Inflammatory macrophage treated with lipopolysaccharide for 1 hour (primary cell): Measurements from ENCODE around the gene TRAK1.
A peak's percentile ranks its signal among the peaks of the same experiment; 100 is the strongest.

Experiments used
- DNase-seq, 2 donors: peaks; one replicate each; pipeline ENCODE4 v3.0.0-alpha.2; 2020 to 2022

The TRAK1 gene

GRCh38 chr3:42068303-42069088 lies 22.7 kb upstream of the TRAK1 start:
- DNase-seq = no peak

GRCh38 chr3:42070089-42070488 lies 21.1 kb upstream of the TRAK1 start:
- DNase-seq = no peak

- DNase-seq = no peak
Measured at GRCh38 chr3:42070524-42070923, 20.6 kb upstream of the TRAK1 start.

DNA sequence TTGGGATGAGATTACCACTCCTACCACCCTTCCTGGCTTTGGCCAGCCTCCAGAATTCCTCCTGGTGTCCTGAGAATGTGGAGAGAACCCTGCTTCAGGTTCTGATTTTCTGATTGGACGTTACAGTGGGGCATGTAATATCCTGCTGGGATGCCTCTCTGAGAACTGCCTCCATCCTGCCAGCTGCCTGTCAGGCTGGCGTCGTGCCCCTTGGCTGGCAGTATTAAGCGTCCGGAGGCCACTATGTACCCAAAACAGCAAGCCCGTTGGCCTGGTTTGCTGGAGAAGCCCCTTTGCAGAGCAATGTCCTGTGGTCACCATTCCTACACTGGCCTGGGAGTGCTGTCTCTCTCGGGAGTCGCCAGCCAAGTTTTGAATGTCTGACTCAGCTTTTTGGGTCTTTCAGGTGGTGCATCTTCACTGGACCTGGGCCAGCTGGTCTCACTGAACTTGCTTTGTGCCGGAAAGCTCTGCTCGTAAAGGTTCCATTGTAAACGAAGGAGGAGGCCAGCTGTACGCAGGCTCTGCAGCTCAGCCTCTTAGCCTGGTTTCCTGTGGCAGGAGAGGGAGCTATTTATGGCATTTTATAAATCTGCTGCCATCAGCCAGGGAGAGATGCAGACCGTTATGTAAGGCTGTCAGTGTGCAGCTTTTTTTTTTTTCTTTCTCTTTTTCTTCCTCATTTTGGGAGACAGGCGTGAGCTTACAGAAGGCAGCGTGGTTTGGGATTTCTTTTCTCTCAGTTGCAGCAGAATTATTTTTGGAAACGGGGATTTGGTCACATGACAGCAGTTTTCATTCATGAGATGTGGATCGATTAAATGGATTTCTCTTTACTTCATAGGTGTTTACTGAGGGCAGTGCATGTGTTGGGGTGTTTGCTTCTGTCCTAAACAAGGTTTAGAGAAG lies 19.0 kb upstream of the TRAK1 start:
- peak in 1 of 2 donors; percentile 37 for DNase-seq

DNA sequence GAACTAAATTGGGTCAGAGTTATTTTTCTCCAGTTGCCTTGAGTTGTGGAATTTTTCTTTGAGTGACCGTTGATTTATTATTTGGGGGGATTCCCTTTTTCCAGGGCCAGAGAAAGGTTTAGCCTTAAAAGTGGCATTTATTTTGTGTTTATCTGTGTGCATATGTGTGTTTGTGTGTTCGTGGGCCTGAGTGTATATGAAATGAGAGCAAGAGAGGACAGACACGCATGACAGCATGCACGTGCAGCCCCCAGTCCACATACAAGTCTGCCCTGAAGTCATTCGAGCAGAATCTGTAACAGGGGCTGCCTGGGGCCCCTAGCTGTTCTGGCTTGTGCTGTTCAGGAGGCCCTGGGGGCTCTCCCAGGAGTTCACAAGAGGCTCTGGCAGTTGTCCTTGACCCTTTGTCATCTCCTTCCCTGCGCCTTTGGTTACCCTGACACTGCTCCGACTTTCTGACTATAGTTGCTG lies 18.3 kb upstream of the TRAK1 start:
- no peak for DNase-seq

- DNase-seq = no peak
Measured at GRCh38 chr3:42077785-42078184, 13.4 kb upstream of the TRAK1 start.

- no peak for DNase-seq
Measured at GRCh38 chr3:42078677-42079076, 12.5 kb upstream of the TRAK1 start.

- peak; percentile 27 to 55 for DNase-seq
Measured at GRCh38 chr3:42079701-42080452, 11.3 kb upstream of the TRAK1 start.

DNA sequence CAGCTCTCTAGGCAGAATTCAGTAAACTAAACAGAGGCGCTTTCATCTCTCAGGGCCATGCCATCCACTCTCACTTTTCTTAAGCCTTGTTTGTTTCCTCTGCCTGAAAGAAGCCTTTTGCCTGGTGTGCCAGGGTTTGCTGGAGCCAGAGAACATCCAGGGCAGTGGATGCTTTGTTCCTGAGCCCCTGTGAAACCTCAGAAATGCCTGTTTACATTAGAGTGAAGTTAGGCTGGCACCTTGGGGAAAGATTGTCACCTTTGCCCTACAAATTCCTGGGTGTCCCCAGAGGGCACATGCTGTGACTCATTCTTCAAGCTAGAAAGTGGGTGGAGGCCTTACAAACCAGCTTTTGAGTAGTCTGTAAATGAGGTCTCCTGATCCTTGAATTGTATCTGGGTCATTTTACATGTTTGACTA lies 10.7 kb upstream of the TRAK1 start:
- DNase-seq = peak; percentile 62 to 82

DNA sequence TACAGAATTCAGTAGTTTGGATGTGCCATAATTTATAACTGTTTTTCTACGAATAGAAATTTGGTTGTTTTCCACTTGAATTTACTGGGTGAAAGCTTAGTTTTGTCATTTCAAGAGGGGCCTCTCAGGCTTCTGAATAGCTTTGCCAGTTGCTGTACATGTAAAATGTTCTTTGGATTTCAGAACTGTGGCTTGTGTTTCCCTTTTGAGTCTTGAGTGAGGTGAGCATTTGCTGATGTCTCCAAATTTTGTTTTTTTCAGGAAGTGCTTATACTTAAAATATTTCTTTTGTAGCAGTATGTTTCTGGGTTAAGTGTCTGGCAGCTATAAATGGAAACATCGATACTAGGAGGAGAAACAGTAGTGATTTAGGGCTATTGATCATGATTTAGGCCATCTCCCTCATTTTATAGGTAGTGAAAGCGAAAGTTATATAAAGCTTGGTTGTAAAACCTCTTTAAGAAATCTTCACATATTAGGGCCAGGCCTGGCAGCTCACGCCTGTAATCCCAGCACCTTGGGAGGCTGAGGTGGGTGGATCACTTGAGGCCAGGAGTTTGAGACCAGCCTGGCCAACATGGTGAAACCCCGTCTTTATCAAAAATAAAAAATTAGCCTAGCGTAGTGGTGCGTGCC lies 9.2 kb upstream of the TRAK1 start:
- DNase-seq = no peak

DNA sequence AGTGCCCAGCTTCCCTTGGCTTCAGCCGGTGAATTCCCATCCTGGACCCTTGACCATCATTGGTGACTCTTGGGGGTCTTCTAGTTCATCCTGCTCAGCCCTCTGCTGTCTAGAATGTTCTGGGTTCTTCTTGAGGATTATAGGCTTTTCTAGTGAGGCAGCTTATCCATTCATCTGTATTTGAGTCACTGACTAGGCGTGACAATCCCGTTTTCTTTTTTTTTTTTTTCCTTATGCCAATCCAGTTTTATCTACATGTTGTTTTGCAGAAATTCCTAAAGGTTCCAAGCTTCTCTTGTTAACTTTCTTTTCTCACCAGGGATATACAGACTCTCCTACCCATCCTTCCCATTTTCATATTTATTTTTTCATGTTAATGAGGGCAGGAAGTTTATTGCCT lies 6.6 kb upstream of the TRAK1 start:
- DNase-seq = no peak

- DNase-seq = no peak
Measured at GRCh38 chr3:42085641-42086376, 5.3 kb upstream of the TRAK1 start.

GRCh38 chr3:42088803-42089530 lies 2.2 kb upstream of the TRAK1 start:
- DNase-seq = no peak

DNA sequence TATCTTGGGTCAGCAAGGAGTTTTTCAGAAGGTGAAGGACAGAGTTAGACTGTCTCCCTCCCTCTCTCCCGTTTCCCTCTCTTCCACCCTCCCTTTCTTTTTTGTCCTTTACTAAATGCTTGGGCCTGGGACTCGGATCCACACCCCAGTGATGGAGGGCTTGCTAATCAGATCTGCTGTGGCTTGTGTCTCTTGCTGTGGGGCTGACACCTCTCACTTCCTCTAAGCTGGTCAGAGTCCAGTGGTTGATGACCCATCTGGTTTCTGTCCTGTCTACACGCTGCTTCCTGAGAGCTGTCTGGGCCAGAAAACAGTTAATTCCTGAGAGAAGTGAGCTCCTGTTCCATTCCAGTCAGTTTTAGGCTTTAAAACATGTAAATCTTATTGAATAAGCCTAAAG lies 849 bp downstream of the TRAK1 start:
- DNase-seq = no peak

DNA sequence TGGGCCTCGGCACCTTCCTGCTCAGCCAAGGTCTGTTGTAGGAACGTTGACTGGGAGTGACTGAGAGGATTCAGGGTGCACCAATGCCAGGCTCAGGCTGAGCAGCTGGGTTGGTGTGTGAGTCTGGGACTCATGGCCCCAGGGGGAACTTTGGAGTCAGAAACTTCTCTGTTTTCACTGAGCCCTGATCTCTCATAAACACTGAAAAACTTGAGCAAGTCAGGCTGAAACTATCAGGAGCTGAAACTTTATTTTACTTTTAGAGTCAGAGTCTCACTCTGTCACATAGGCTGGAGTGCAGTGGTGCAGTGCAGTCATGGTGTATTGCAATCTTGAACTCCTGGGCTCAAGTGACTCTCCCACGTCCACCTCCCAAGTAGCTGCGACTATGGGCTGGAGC lies 3.0 kb downstream of the TRAK1 start:
- DNase-seq = no peak

GRCh38 chr3:42094691-42095391 lies 3.7 kb downstream of the TRAK1 start:
- no peak for DNase-seq

DNA sequence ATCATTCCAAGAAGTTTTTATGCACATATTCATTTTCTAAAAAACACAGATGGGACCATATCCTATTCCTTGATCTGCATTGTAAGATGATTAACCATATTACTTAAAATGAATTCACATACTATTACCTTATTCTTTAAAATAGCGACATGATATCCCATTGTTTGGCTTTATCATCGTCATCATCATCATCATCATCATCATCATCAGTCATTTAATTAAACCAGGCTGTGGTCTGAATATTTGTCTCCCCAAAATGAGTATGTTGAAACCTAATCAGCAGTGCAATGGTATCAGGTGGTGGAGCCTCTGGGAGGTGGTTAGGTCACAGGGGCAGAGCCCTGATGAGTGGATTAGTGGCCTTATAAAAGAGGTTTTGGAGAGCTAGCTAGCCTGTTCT lies 4.4 kb downstream of the TRAK1 start:
- DNase-seq = no peak

DNA sequence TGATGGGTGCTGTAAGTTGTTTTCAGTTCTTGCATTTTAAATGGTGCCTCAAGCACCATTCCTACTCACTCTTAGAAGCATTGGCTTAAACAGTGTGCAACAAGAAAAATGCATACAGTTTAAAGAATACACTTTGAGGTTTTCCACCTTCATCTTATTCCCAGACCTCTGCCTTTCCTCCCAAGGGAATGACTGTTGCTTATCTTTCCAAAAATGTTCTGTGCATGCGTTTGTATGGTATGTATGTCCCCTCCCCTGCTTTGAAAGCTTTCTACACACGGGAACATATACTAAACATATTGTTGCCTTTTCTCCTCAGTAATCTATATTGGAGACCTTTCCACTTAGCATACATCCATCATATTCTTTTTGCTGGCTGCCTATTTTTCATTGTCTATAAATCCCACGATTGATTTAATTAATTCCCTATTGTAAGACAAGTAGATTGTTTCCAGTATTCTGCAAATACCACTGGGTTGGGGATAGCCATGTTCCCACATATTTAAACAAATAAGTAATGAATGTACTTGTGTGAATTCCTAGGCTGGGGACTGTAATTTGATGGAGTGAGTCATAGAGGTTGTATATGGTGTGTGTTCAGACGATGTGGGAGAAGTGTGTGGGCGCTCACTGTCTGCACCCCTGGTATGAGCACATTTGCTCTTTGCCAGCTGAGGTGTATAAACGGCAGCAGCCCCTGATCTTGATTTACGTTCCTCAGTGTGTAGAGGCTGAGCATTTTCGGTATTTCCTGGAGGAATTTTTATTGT lies 5.8 kb downstream of the TRAK1 start:
- DNase-seq = no peak

- no peak for DNase-seq
Measured at GRCh38 chr3:42097566-42097946, 6.4 kb downstream of the TRAK1 start.

DNA sequence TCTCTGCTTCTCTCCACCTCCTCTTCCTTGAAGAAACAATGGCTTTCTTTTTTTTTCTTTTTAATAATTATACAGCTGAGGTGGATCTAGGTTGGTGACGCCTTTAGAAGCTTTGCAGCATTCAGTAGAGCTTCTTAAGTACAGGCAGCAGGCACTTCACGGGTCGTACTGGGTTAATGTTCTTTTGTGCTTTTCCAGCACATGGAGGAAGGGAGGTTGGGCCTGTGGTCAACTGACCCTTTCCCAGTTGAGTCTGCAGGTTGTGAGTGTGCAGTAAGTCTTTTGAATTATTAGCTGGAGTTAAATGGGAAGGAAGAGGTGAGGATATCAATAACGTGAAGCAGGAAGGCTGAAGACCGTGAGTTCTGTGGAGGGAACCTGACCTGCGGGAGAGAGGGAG lies 7.0 kb downstream of the TRAK1 start:
- DNase-seq = no peak
